Measurements from ENCODE around the gene PI4KA. TPM values are rescaled to one million over a fixed set of nuclear protein-coding genes. Genes with fewer than 3 reads are reported as not detected.
"Not testable (repeated sequence)": the region's sequence is repeated elsewhere in the genome, so short reads cannot be mapped to it uniquely, and the experiment has no call there.

PI4KA gene
- total RNA-seq, 5 donors from 2014 or later (not counting 1 experiment from before 2014, with no cell fraction given), result 135 to 187 (median 143) TPM

GRCh38 chr22:20740222-20740951 lies 118.2 kb downstream of the PI4KA start:
- Mint-ChIP-seq H3K4me3 (no peak overlapping the region), H3K4me1 (peaks cover 0 to 7% (median 3%) of the 10 kb centered on the region in 3 donors), H3K27me3 (no peaks in the 10 kb centered on the region), H3K27ac (no peak overlapping the region), H3K36me3 (peaks cover 48% of the 10 kb centered on the region), H3K9me3 (no peaks in the 10 kb centered on the region)
- ChIA-PET POLR2A (no interaction called here), CTCF (interaction anchor here (0.5 to 0.7 kb wide), 3 partner anchors 15 to 824 kb away, joined by 3 read pairs; no protein-coding TSS in a partner anchor)
- Histone ChIP-seq H3K4me3 (ENCODE audit: control insufficient read depth in 1 of 2, extremely low read depth in 1 of 2, low read length in 1 of 2) (no peak overlapping the region), H3K27me3 (replicated peaks in 1 of 2; ENCODE audit: control insufficient read depth in 2 of 2, extremely low read depth in 1 of 2, insufficient read depth in 2 of 2, low read length in 1 of 2) (no peaks in the 10 kb centered on the region), H3K36me3 (ENCODE audit: control insufficient read depth in 2 of 2, extremely low read depth in 1 of 2, insufficient read depth in 1 of 2, low read length in 1 of 2) (peaks cover 8 to 55% of the 10 kb centered on the region in 2 donors), H3K27ac (ENCODE audit: low read length) (no peak overlapping the region), H3K4me1 (ENCODE audit: control insufficient read depth in 1 of 2, extremely low read depth in 1 of 2, insufficient read depth in 2 of 2, low read length in 2 of 2) (peaks cover 0 to 4% of the 10 kb centered on the region in 2 experiments), H3K9me3 (no peaks in the 10 kb centered on the region)
- ATAC-seq (replicated peaks in 1 of 4) (no peak), DNase-seq (no peak)
- WGBS (ENCODE audit: insufficient coverage), result no CpG with 5 or more reads among the region's 2 CpGs

- H3K4me3 Mint-ChIP-seq, result no peak overlapping the region
- ChIA-PET POLR2A (no interaction called here), CTCF (interaction anchor here in 1 of 2 donors (0.8 kb wide), 1 partner anchor 22 kb away, joined by 3 read pairs; no protein-coding TSS in a partner anchor)
- H3K27ac Mint-ChIP-seq, result peak overlapping the region in 1 of 2 donors; percentile 23
- no peak for DNase-seq
- Histone ChIP-seq H3K9me3 (no peaks in the 10 kb centered on the region), H3K27ac (ENCODE audit: low read length) (no peak overlapping the region), H3K4me3 (ENCODE audit: control insufficient read depth in 1 of 2, extremely low read depth in 1 of 2, low read length in 1 of 2) (no peak overlapping the region), H3K4me1 (ENCODE audit: control insufficient read depth in 1 of 2, extremely low read depth in 1 of 2, insufficient read depth in 2 of 2, low read length in 2 of 2) (peaks cover 0 to 4% of the 10 kb centered on the region in 2 experiments), H3K27me3 (replicated peaks in 1 of 2; ENCODE audit: control insufficient read depth in 2 of 2, extremely low read depth in 1 of 2, insufficient read depth in 2 of 2, low read length in 1 of 2) (no peaks in the 10 kb centered on the region), H3K36me3 (ENCODE audit: control insufficient read depth in 2 of 2, extremely low read depth in 1 of 2, insufficient read depth in 1 of 2, low read length in 1 of 2) (peaks cover 0 to 39% of the 10 kb centered on the region in 2 donors)
- H3K9me3 Mint-ChIP-seq, result no peaks in the 10 kb centered on the region
- ATAC-seq (replicated peaks in 1 of 4), result no peak
- H3K4me1 Mint-ChIP-seq, result peaks cover 0 to 7% (median 3%) of the 10 kb centered on the region in 3 donors
- 84% methylated on average over 8 of the region's 12 CpGs for WGBS (ENCODE audit: insufficient coverage)
- H3K36me3 Mint-ChIP-seq, result peaks cover 42% of the 10 kb centered on the region
- no peaks in the 10 kb centered on the region for H3K27me3 Mint-ChIP-seq
Observed at GRCh38 chr22:20738394-20739089, 120.1 kb downstream of the PI4KA start.

GRCh38 chr22:20736891-20737290 lies 121.7 kb downstream of the PI4KA start:
- H3K27ac Mint-ChIP-seq; H3K27me3 Mint-ChIP-seq; ATAC-seq (replicated peaks in 1 of 4); H3K4me3 ChIP-seq (ENCODE audit: control insufficient read depth in 1 of 2, extremely low read depth in 1 of 2, low read length in 1 of 2); DNase-seq; POLR2A ChIA-PET; H3K9me3 ChIP-seq; H3K27ac ChIP-seq (ENCODE audit: low read length); H3K9me3 Mint-ChIP-seq; CTCF ChIA-PET; H3K4me3 Mint-ChIP-seq; H3K4me1 ChIP-seq (ENCODE audit: control insufficient read depth in 1 of 2, extremely low read depth in 1 of 2, insufficient read depth in 2 of 2, low read length in 2 of 2); H3K4me1 Mint-ChIP-seq; H3K27me3 ChIP-seq (replicated peaks in 1 of 2; ENCODE audit: control insufficient read depth in 2 of 2, extremely low read depth in 1 of 2, insufficient read depth in 2 of 2, low read length in 1 of 2): not testable (repeated sequence)
- peaks cover 45% of the 10 kb centered on the region for H3K36me3 Mint-ChIP-seq
- peaks cover 0 to 29% of the 10 kb centered on the region in 2 donors for H3K36me3 ChIP-seq (ENCODE audit: control insufficient read depth in 2 of 2, extremely low read depth in 1 of 2, insufficient read depth in 1 of 2, low read length in 1 of 2)
- WGBS (ENCODE audit: insufficient coverage), result 93% methylated on average over 3 of the region's 3 CpGs

GRCh38 chr22:20735356-20736162 lies 123.1 kb downstream of the PI4KA start:
- CTCF ChIA-PET; H3K27ac Mint-ChIP-seq; H3K4me3 Mint-ChIP-seq; H3K4me3 ChIP-seq (ENCODE audit: control insufficient read depth in 1 of 2, extremely low read depth in 1 of 2, low read length in 1 of 2); POLR2A ChIA-PET; DNase-seq; ATAC-seq (replicated peaks in 1 of 4); H3K4me1 ChIP-seq (ENCODE audit: control insufficient read depth in 1 of 2, extremely low read depth in 1 of 2, insufficient read depth in 2 of 2, low read length in 2 of 2); H3K27me3 Mint-ChIP-seq; H3K9me3 ChIP-seq; H3K27ac ChIP-seq (ENCODE audit: low read length); H3K27me3 ChIP-seq (replicated peaks in 1 of 2; ENCODE audit: control insufficient read depth in 2 of 2, extremely low read depth in 1 of 2, insufficient read depth in 2 of 2, low read length in 1 of 2); H3K9me3 Mint-ChIP-seq; H3K4me1 Mint-ChIP-seq: not testable (repeated sequence)
- peaks cover 33% of the 10 kb centered on the region for H3K36me3 Mint-ChIP-seq
- peaks cover 0 to 16% of the 10 kb centered on the region in 2 donors for H3K36me3 ChIP-seq (ENCODE audit: control insufficient read depth in 2 of 2, extremely low read depth in 1 of 2, insufficient read depth in 1 of 2, low read length in 1 of 2)
- WGBS (ENCODE audit: insufficient coverage), result 93% methylated on average over 5 of the region's 15 CpGs

- H3K4me1 ChIP-seq (ENCODE audit: control insufficient read depth in 1 of 2, extremely low read depth in 1 of 2, insufficient read depth in 2 of 2, low read length in 2 of 2); DNase-seq; H3K27me3 ChIP-seq (replicated peaks in 1 of 2; ENCODE audit: control insufficient read depth in 2 of 2, extremely low read depth in 1 of 2, insufficient read depth in 2 of 2, low read length in 1 of 2); H3K27ac ChIP-seq (ENCODE audit: low read length); CTCF ChIA-PET; ATAC-seq (replicated peaks in 1 of 4); H3K27ac Mint-ChIP-seq; H3K4me1 Mint-ChIP-seq; H3K27me3 Mint-ChIP-seq; H3K9me3 ChIP-seq; H3K9me3 Mint-ChIP-seq; H3K4me3 ChIP-seq (ENCODE audit: control insufficient read depth in 1 of 2, extremely low read depth in 1 of 2, low read length in 1 of 2); POLR2A ChIA-PET; H3K4me3 Mint-ChIP-seq: not testable (repeated sequence)
- peaks cover 3 to 30% of the 10 kb centered on the region in 2 donors for H3K36me3 ChIP-seq (ENCODE audit: control insufficient read depth in 2 of 2, extremely low read depth in 1 of 2, insufficient read depth in 1 of 2, low read length in 1 of 2)
- 100% methylated on average over 1 of the region's 8 CpGs for WGBS (ENCODE audit: insufficient coverage)
- H3K36me3 Mint-ChIP-seq, result peaks cover 28% of the 10 kb centered on the region
Observed at GRCh38 chr22:20732431-20732830, 126.2 kb downstream of the PI4KA start.

- Mint-ChIP-seq H3K36me3 (peaks cover 36% of the 10 kb centered on the region), H3K4me3 (no peak overlapping the region), H3K9me3 (no peaks in the 10 kb centered on the region), H3K27ac (no peak overlapping the region), H3K27me3 (no peaks in the 10 kb centered on the region), H3K4me1 (no peaks in the 10 kb centered on the region)
- H3K4me3 ChIP-seq (ENCODE audit: control insufficient read depth in 1 of 2, extremely low read depth in 1 of 2, low read length in 1 of 2), result no peak overlapping the region
- no peaks in the 10 kb centered on the region for H3K4me1 ChIP-seq (ENCODE audit: control insufficient read depth in 1 of 2, extremely low read depth in 1 of 2, insufficient read depth in 2 of 2, low read length in 2 of 2)
- DNase-seq (no peak), ATAC-seq (replicated peaks in 1 of 4) (no peak)
- peaks cover 6 to 48% of the 10 kb centered on the region in 2 donors for H3K36me3 ChIP-seq (ENCODE audit: control insufficient read depth in 2 of 2, extremely low read depth in 1 of 2, insufficient read depth in 1 of 2, low read length in 1 of 2)
- no peaks in the 10 kb centered on the region for H3K27me3 ChIP-seq (replicated peaks in 1 of 2; ENCODE audit: control insufficient read depth in 2 of 2, extremely low read depth in 1 of 2, insufficient read depth in 2 of 2, low read length in 1 of 2)
- H3K27ac ChIP-seq (ENCODE audit: low read length), result no peak overlapping the region
- WGBS (ENCODE audit: insufficient coverage), result 95% methylated on average over 13 of the region's 13 CpGs
- ChIA-PET CTCF (no interaction called here), POLR2A (no interaction called here)
- no peaks in the 10 kb centered on the region for H3K9me3 ChIP-seq
Observed at GRCh38 chr22:20729194-20729593, 129.4 kb downstream of the PI4KA start.
